MM.1S (cell line): ENCODE data around the gene PMS1.

Experiments
- DNase-seq: peaks from one replicate; pipeline ENCODE4 v3.0.0-alpha.2; 2015
- H2AFZ ChIP-seq: fragments of 300-600 bp; sonication (generic); 2 replicates; pipeline ENCODE4 v1.6.0; 2016; ENCODE audit warnings: antibody characterized with exemption, low read length
- H3F3A ChIP-seq: fragments of 300-600 bp; sonication (generic); 2 replicates; pipeline ENCODE4 v1.6.1; 2016; ENCODE audit warnings: mild to moderate bottlenecking, antibody characterized with exemption, low read length, moderate library complexity, mixed read lengths; ENCODE audit not compliant: insufficient read depth
- H3K27ac ChIP-seq: fragments of 300-600 bp; sonication (generic); 2 replicates; pipeline ENCODE4 v1.5.1; 2016; ENCODE audit warnings: mild to moderate bottlenecking, low read length
- H3K27me3 ChIP-seq: fragments of 300-600 bp; sonication (generic); replicated peaks from 2 replicates; pipeline ENCODE4 v1.6.0; 2016; ENCODE audit warnings: low read length; ENCODE audit not compliant: insufficient read depth
- H3K36me3 ChIP-seq: fragments of 300-600 bp; sonication (generic); replicated peaks from 2 replicates; pipeline ENCODE4 v1.6.1; 2016; ENCODE audit warnings: mild to moderate bottlenecking, low read length, mixed read lengths; ENCODE audit not compliant: insufficient read depth
- H3K4me1 ChIP-seq: fragments of 300-600 bp; sonication (generic); 2 replicates; pipeline ENCODE4 v1.6.1; 2016; ENCODE audit warnings: low read length, mixed read lengths
- H3K4me2 ChIP-seq: fragments of 300-600 bp; sonication (generic); 2 replicates; pipeline ENCODE4 v1.6.0; 2016; ENCODE audit warnings: low read depth, low read length
- H3K4me3 ChIP-seq: fragments of 300-600 bp; sonication (generic); 2 replicates; pipeline ENCODE4 v1.5.1; 2016; ENCODE audit warnings: low read length, mixed read lengths
- H3K79me2 ChIP-seq: fragments of 300-600 bp; sonication (generic); 2 replicates; pipeline ENCODE4 v1.6.1; 2016; ENCODE audit warnings: mixed run types, low read length, mixed read lengths
- H3K9ac ChIP-seq: fragments of 300-600 bp; sonication (generic); 2 replicates; pipeline ENCODE4 v1.6.1; 2016; ENCODE audit warnings: low read length, mixed read lengths
- H3K9me2 ChIP-seq: fragments of 300-600 bp; sonication (generic); replicated peaks from 2 replicates; pipeline ENCODE4 v1.6.1; 2016; ENCODE audit warnings: mild to moderate bottlenecking, low read length, mixed read lengths; ENCODE audit not compliant: insufficient read depth
- H3K9me3 ChIP-seq: fragments of 300-600 bp; sonication (generic); replicated peaks from 2 replicates; pipeline ENCODE4 v1.6.1; 2016; ENCODE audit warnings: mild to moderate bottlenecking, low read length, mixed read lengths; ENCODE audit not compliant: insufficient read depth
- H4K20me1 ChIP-seq: fragments of 300-600 bp; sonication (generic); 2 replicates; pipeline ENCODE4 v1.6.1; 2016; ENCODE audit warnings: mild to moderate bottlenecking, low read length, moderate library complexity, mixed read lengths; ENCODE audit not compliant: insufficient read depth
- CTCF ChIP-seq: fragments of 300-600 bp; sonication (generic); IDR thresholded peaks from 2 replicates; pipeline ENCODE4 v1.5.1; 2016; ENCODE audit warnings: antibody characterized with exemption, low read length, mixed read lengths
- EZH2 ChIP-seq: fragments of 300-600 bp; sonication (generic); optimal IDR thresholded peaks from 2 replicates; pipeline ENCODE3; 2017; ENCODE audit warnings: low read depth, mild to moderate bottlenecking, antibody characterized with exemption, low read length, mixed read lengths
- EZH2phosphoT487 ChIP-seq: fragments of 300-600 bp; sonication (generic); IDR thresholded peaks from 2 replicates; pipeline ENCODE4 v1.6.1; 2018; ENCODE audit warnings: antibody characterized with exemption, low read length

The PMS1 gene

GRCh38 chr2:189916651-189917050 lies 132.4 kb downstream of the PMS1 start:
- no peaks in the 10 kb centered on the region for H3K9me3 ChIP-seq
- TF ChIP-seq EZH2phosphoT487 = no peak
- no peak for TF ChIP-seq EZH2
- TF ChIP-seq CTCF = no peak
- no peak overlapping the region for H2AFZ ChIP-seq
- H3K79me2 ChIP-seq = no peaks in the 10 kb centered on the region
- no peak for DNase-seq
- H3K4me2 ChIP-seq = no peak overlapping the region
- H3K27me3 ChIP-seq = no peaks in the 10 kb centered on the region
- H3K4me3 ChIP-seq = no peak overlapping the region
- no peak overlapping the region for H3K9ac ChIP-seq
- no peaks in the 10 kb centered on the region for H4K20me1 ChIP-seq
- H3K9me2 ChIP-seq = no peaks in the 10 kb centered on the region
- no peak overlapping the region for H3K27ac ChIP-seq
- no peaks in the 10 kb centered on the region for H3F3A ChIP-seq
- no peaks in the 10 kb centered on the region for H3K36me3 ChIP-seq
- peaks cover 3% of the 10 kb centered on the region; the same call in 1 of the 2 replicates for H3K4me1 ChIP-seq
